ENCODE results near the gene TOPBP1.
"Not testable (repeated sequence)": the region's sequence is repeated elsewhere in the genome, so short reads cannot be mapped to it uniquely, and the experiment has no call there.

- TF ChIP-seq CTCF, POLR2A (IDR thresholded peaks at IDR 0.05): not testable (repeated sequence)
Measured at GRCh38 chr3:133677993-133678392, 16.3 kb upstream of the TOPBP1 start.
